H1 (cell line): ENCODE results near the gene MEI1. TPM values are rescaled to one million over a fixed set of nuclear protein-coding genes. Genes with fewer than 3 reads are reported as not detected.

Experiments
- CTCF ChIA-PET: fragments of 300-600 bp; sonication (Branson Sonifier 250); formaldehyde crosslinking; loops from one replicate; lab custom pipeline; 2021; ENCODE audit not compliant: partially characterized antibody; lab: Charles Lee
- POLR2A ChIA-PET: fragments of 300-600 bp; sonication (Branson Sonifier 250); formaldehyde crosslinking; loops from one replicate; lab custom pipeline; 2021; ENCODE audit warnings: inconsistent platforms; ENCODE audit not compliant: partially characterized antibody; lab: Charles Lee
- DNase-seq, 2 experiments: peaks; one replicate each; pipeline versions ENCODE4 v3.0.0 to v3.0.0-alpha.2; 2010 to 2022; ENCODE audit warnings: low spot score in 2 of 2, low read depth in 1 of 2, mixed read lengths in 1 of 2
- FAIRE-seq: peaks from 2 replicates; lab custom pipeline; 2011; peaks lifted over from hg19 to GRCh38; lab: Jason Lieb, UNC
- H2AFZ ChIP-seq: 2 replicates; pipeline ENCODE4 v1.8.1; 2012; ENCODE audit warnings: low read length, inconsistent platforms
- H2AK5ac ChIP-seq: 2 replicates; pipeline ENCODE4 v1.6.1; 2013; ENCODE audit warnings: low read depth, low read length
- H2BK120ac ChIP-seq: replicated peaks from 2 replicates; pipeline ENCODE3; 2013; ENCODE audit warnings: low read depth, low read length, inconsistent platforms
- H2BK12ac ChIP-seq: 2 replicates; pipeline ENCODE4 v1.6.1; 2013; ENCODE audit warnings: low read depth, low read length
- H2BK15ac ChIP-seq: 2 replicates; pipeline ENCODE4 v1.6.1; 2013; ENCODE audit warnings: low read length
- H2BK20ac ChIP-seq: 2 replicates; pipeline ENCODE4 v1.6.1; 2013; ENCODE audit warnings: low read length
- H2BK5ac ChIP-seq: 2 replicates; pipeline ENCODE4 v1.6.1; 2013; ENCODE audit warnings: low read depth, low read length
- H3K14ac ChIP-seq: 2 replicates; pipeline ENCODE4 v1.6.1; 2013; ENCODE audit warnings: inconsistent platforms; ENCODE audit not compliant: insufficient read length
- H3K18ac ChIP-seq: 2 replicates; pipeline ENCODE4 v1.6.1; 2013; ENCODE audit warnings: low read length; ENCODE audit errors: extremely low read depth
- H3K23ac ChIP-seq: 2 replicates; pipeline ENCODE4 v1.6.1; 2013; ENCODE audit warnings: inconsistent platforms; ENCODE audit not compliant: insufficient read length
- H3K23me2 ChIP-seq: 2 replicates; pipeline ENCODE4 v1.6.1; 2013; ENCODE audit warnings: low read depth, low read length
- H3K27ac ChIP-seq: 2 replicates; pipeline ENCODE4 v1.6.1; 2011; ENCODE audit warnings: low read depth, low read length, inconsistent platforms
- H3K27me3 ChIP-seq, 4 experiments: replicated peaks in 1 of 4; 1 replicate in 1 of 4; 2 replicates in 3 of 4; pipeline versions ENCODE4 v1.6.1 to v1.8.1; 2011 to 2013; ENCODE audit warnings: low read length in 3 of 4, mild to moderate bottlenecking in 3 of 4, inconsistent platforms in 2 of 4, mixed read lengths in 2 of 4, moderate library complexity in 1 of 4; ENCODE audit not compliant: control insufficient read depth in 3 of 4, insufficient read depth in 3 of 4; ENCODE audit errors: extremely low read depth in 1 of 4
- H3K36me3 ChIP-seq, 4 experiments: 2 replicates each; pipeline versions ENCODE4 v1.6.1 to v1.8.1; 2011 to 2013; ENCODE audit warnings: mild to moderate bottlenecking in 4 of 4, low read length in 3 of 4, moderate library complexity in 2 of 4, control low read depth in 1 of 4, inconsistent platforms in 1 of 4; ENCODE audit not compliant: insufficient read depth in 4 of 4, control insufficient read depth in 2 of 4
- H3K4ac ChIP-seq: replicated peaks from 2 replicates; pipeline ENCODE3; 2013; ENCODE audit warnings: low read length, low read depth, mixed read lengths, inconsistent platforms; ENCODE audit not compliant: insufficient read length
- H3K4me1 ChIP-seq, 4 experiments: replicated peaks in 1 of 4; 1 replicate in 1 of 4; 2 replicates in 3 of 4; pipeline versions ENCODE4 v1.6.1 to v1.8.1; 2011 to 2013; ENCODE audit warnings: low read length in 3 of 4, inconsistent platforms in 2 of 4, mixed read lengths in 1 of 4; ENCODE audit not compliant: insufficient read depth in 4 of 4, control insufficient read depth in 3 of 4
- H3K4me2 ChIP-seq, 2 experiments: 2 replicates each; pipeline versions ENCODE4 v1.6.1 to v1.8.1; 2011 to 2013; ENCODE audit warnings: low read depth in 2 of 2, low read length in 2 of 2, control low read depth in 1 of 2, inconsistent platforms in 1 of 2, mild to moderate bottlenecking in 1 of 2; ENCODE audit not compliant: insufficient read depth in 1 of 2
- H3K4me3 ChIP-seq, 4 experiments: fragments of 200-600, 300-600 bp in 1 of 4; sonication (generic), shearing (Covaris generic), sonication (Bioruptor Twin) in 1 of 4; 2 replicates each; pipeline versions ENCODE4 v1.5.1 to v1.8.1; 2011 to 2016; ENCODE audit warnings: low read length in 4 of 4, low read depth in 3 of 4, control low read depth in 2 of 4, inconsistent platforms in 2 of 4, mild to moderate bottlenecking in 2 of 4, mixed read lengths in 1 of 4, moderate library complexity in 1 of 4; ENCODE audit not compliant: insufficient read depth in 2 of 4; ENCODE audit errors: extremely low read depth in 1 of 4
- H3K56ac ChIP-seq: replicated peaks from 2 replicates; pipeline ENCODE3; 2013; ENCODE audit warnings: low read depth, mild to moderate bottlenecking, mixed read lengths, low read length, inconsistent platforms; ENCODE audit not compliant: insufficient read length
- H3K79me1 ChIP-seq: 2 replicates; pipeline ENCODE4 v1.6.1; 2013; ENCODE audit warnings: low read depth, low read length, control low read depth
- H3K79me2 ChIP-seq, 2 experiments: 2 replicates each; pipeline versions ENCODE4 v1.6.1 to v1.8.1; 2012 to 2013; ENCODE audit warnings: low read length in 2 of 2, mild to moderate bottlenecking in 2 of 2, inconsistent platforms in 1 of 2; ENCODE audit not compliant: insufficient read depth in 2 of 2, control insufficient read depth in 1 of 2
- H3K9ac ChIP-seq, 4 experiments: replicated peaks in 1 of 4; 1 replicate in 1 of 4; 2 replicates in 3 of 4; pipeline versions ENCODE4 v1.6.1 to v1.8.1; 2011 to 2013; ENCODE audit warnings: low read depth in 3 of 4, low read length in 3 of 4, control low read depth in 2 of 4, mild to moderate bottlenecking in 2 of 4, moderate library complexity in 2 of 4, inconsistent platforms in 1 of 4; ENCODE audit errors: extremely low read depth in 1 of 4
- H3K9me3 ChIP-seq, 2 experiments: 2 replicates each; pipeline versions ENCODE4 v1.6.1 to v1.8.1; 2012 to 2013; ENCODE audit warnings: mild to moderate bottlenecking in 2 of 2, moderate library complexity in 2 of 2, control low read depth in 1 of 2, inconsistent platforms in 1 of 2, low read depth in 1 of 2, low read length in 1 of 2, mixed read lengths in 1 of 2; ENCODE audit not compliant: insufficient read depth in 2 of 2
- H4K20me1 ChIP-seq, 2 experiments: replicated peaks in 1 of 2; 2 replicates each; pipeline versions ENCODE3 to v1.8.1; 2011 to 2013; ENCODE audit warnings: inconsistent platforms in 2 of 2, low read length in 2 of 2, mild to moderate bottlenecking in 1 of 2; ENCODE audit not compliant: insufficient read depth in 2 of 2, control insufficient read depth in 1 of 2
- H4K5ac ChIP-seq: 2 replicates; pipeline ENCODE4 v1.6.1; 2013; ENCODE audit warnings: low read length, low read depth, mixed read lengths, inconsistent platforms; ENCODE audit not compliant: insufficient read length
- H4K8ac ChIP-seq: 2 replicates; pipeline ENCODE4 v1.8.0; 2013; ENCODE audit warnings: mild to moderate bottlenecking, moderate library complexity, low read length, inconsistent platforms; ENCODE audit not compliant: insufficient read depth; ENCODE audit errors: extremely low read depth
- H4K91ac ChIP-seq: replicated peaks from 2 replicates; pipeline ENCODE3; 2013; ENCODE audit warnings: low read length, mixed read lengths, inconsistent platforms; ENCODE audit not compliant: insufficient read length
- BCL11A ChIP-seq, 2 experiments: IDR thresholded peaks; one replicate each; pipeline ENCODE4 v1.6.1; 2011; ENCODE audit warnings: low read depth in 2 of 2, low read length in 2 of 2, mild to moderate bottlenecking in 2 of 2
- BRCA1 ChIP-seq: IDR thresholded peaks from 2 replicates; pipeline ENCODE4 v1.6.1; 2012; ENCODE audit warnings: low read depth, low read length, improper control_type of control experiment
- CBX8 ChIP-seq: fragments of 300-800, 300-1000 bp; sonication (generic); IDR thresholded peaks from 2 replicates; pipeline ENCODE4 v1.7.1; 2016; ENCODE audit warnings: low read depth, low read length, borderline replicate concordance
- CHD2 ChIP-seq: IDR thresholded peaks from 2 replicates; pipeline ENCODE4 v1.6.1; 2012; ENCODE audit warnings: low read length, improper control_type of control experiment
- EP300 ChIP-seq, 2 experiments: IDR thresholded peaks; 1 replicate in 1 of 2; 2 replicates in 1 of 2; pipeline ENCODE4 v1.6.1; 2011 to 2012; ENCODE audit warnings: low read depth in 2 of 2, low read length in 2 of 2, mild to moderate bottlenecking in 2 of 2, borderline replicate concordance in 1 of 2, inconsistent platforms in 1 of 2, moderate library complexity in 1 of 2
- GABPA ChIP-seq: IDR thresholded peaks from 2 replicates; pipeline ENCODE4 v1.6.1; 2011; ENCODE audit warnings: mild to moderate bottlenecking, low read length, moderate library complexity, borderline replicate concordance; ENCODE audit not compliant: insufficient read depth
- HDAC2 ChIP-seq, 2 experiments: fragments of 300-600 bp in 1 of 2; sonication (generic) in 1 of 2; IDR thresholded peaks; 2 replicates each; pipeline ENCODE4 v1.6.1; 2011 to 2012; ENCODE audit warnings: low read depth in 2 of 2, low read length in 2 of 2, mild to moderate bottlenecking in 2 of 2, moderate library complexity in 2 of 2, borderline replicate concordance in 1 of 2, inconsistent platforms in 1 of 2
- HDAC6 ChIP-seq: IDR thresholded peaks from one replicate; pipeline ENCODE4 v1.7.1; 2012; ENCODE audit warnings: low read depth, mild to moderate bottlenecking, inconsistent platforms, low read length, moderate library complexity
- RNF2 ChIP-seq: fragments of 200-900, 300-1000 bp; sonication (generic); IDR thresholded peaks from 2 replicates; pipeline ENCODE4 v1.7.1; 2016; ENCODE audit warnings: borderline replicate concordance, low read depth, mild to moderate bottlenecking, antibody characterized with exemption, low read length; ENCODE audit not compliant: poor library complexity, severe bottlenecking; ENCODE audit errors: missing control alignments
- SP2 ChIP-seq: IDR thresholded peaks from 2 replicates; pipeline ENCODE4 v1.6.1; 2012; ENCODE audit warnings: mild to moderate bottlenecking, low read length, inconsistent platforms
- TCF12 ChIP-seq: IDR thresholded peaks from 2 replicates; pipeline ENCODE4 v1.6.1; 2011; ENCODE audit warnings: low read depth, mild to moderate bottlenecking, low read length
- ZNF274 ChIP-seq: IDR thresholded peaks from 2 replicates; pipeline ENCODE4 v1.7.0; 2012; ENCODE audit warnings: low read length, borderline replicate concordance; ENCODE audit errors: extremely low read depth
- WGBS, 2 experiments: shearing (Covaris generic) in 1 of 2; methylation state at CpG; one replicate each; pipeline versions ENCODE4 v1.1.6 to v1.1.7; 2013 to 2015; ENCODE audit warnings: low lambda C conversion rate in 2 of 2, mixed read lengths in 2 of 2, inconsistent platforms in 1 of 2, low coverage in 1 of 2, missing lambda C conversion rate in 1 of 2; ENCODE audit not compliant: insufficient replicate concordance in 2 of 2, insufficient coverage in 1 of 2, insufficient read length in 1 of 2; ENCODE audit errors: extremely low coverage in 1 of 2, missing lambda C conversion rate in 1 of 2; 5-methylcytosine and 5-hydroxymethylcytosine counted together
- polyA plus RNA-seq, 7 experiments: library from polyadenylated mRNA; depleted of rRNA in 3 of 7; stranded (reverse) in 5 of 7; unstranded in 2 of 7; fragments of >200 nt in 5 of 7; fragments of 200-250 nt in 2 of 7; gene quantifications; 1 replicate in 5 of 7; 2 replicates in 1 of 7; 4 replicates in 1 of 7; pipeline versions ENCODE4 v1.2.1 to v1.2.3, GENCODE V29; 2011 to 2013; ENCODE audit warnings: missing spikeins in 2 of 7, mixed read lengths in 2 of 7
- total RNA-seq: library from RNA; stranded (reverse); fragmentation: NEBNext Ultra II Directional; extraction: Animal tissue kit (Norgen Biotek cat#: 25700); gene quantifications from 2 replicates; pipeline ENCODE4 v1.2.1, GENCODE V29; 2021

MEI1 gene
- total and polyA plus RNA-seq, 2 of the 8 experiments (the other 6 are each of a cell fraction or from before 2014, with no cell fraction given), result 0.27 to 0.54 TPM

DNA sequence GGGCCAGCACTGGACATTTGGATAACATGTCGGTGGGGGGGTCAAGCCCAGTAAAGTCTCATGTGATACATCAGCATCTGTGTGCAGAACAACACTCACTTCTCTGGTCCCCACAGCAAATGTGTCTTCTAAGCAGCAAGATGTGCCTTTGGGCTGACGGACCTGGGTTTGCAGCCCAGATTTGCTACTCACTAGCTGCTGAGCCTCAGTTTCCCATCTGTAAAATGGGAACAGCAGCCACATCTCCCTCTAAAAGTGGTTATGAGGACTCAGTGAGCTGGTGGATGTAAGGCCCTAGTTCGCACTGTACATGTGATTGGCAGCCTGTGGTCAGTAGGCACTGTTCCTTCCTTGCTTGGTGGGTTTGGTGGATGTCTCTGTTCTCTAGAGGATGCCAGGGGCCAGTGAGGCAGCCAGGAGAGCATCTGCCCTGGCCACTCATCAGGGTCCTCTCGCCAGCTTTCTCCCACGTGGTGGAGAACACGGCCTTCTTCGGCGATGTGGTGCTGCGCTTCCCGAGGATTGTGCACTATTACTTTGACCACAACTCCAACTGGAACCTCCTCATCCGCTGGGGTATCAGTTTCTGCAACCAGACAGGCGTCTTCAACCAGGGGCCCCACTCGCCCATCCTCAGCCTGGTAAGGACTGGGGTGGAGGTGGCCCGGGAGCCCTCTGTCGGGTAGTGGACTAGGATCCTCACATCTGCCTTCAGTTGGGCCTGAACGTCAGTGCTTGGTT lies 113.7 kb downstream of the MEI1 start:
- H3K4me2 ChIP-seq, result no peak overlapping the region
- FAIRE-seq (no peak), DNase-seq (no peak)
- H3K9me3 ChIP-seq, result no peaks in the 10 kb centered on the region
- peaks cover 0 to 3% of the 10 kb centered on the region in 2 experiments; a peak in 2 of 4 replicates for H3K79me2 ChIP-seq
- no peak overlapping the region for H2AFZ ChIP-seq
- no peak overlapping the region for H4K5ac ChIP-seq
- H4K20me1 ChIP-seq, result peaks cover 7 to 9% of the 10 kb centered on the region in 2 experiments
- no peak overlapping the region for H3K9ac ChIP-seq
- H3K23me2 ChIP-seq, result no peaks in the 10 kb centered on the region
- H3K27ac ChIP-seq, result no peak overlapping the region
- no peak overlapping the region for H3K23ac ChIP-seq
- H3K56ac ChIP-seq, result no peak overlapping the region
- no peak overlapping the region for H2BK12ac ChIP-seq
- POLR2A ChIA-PET, result interaction anchor here (1.2 to 1.3 kb wide), 2 partner anchors 12 to 14 kb away, joined by 4 to 7 read pairs; partner anchors contain the start of gene CCDC134
- CTCF ChIA-PET, result interaction anchor here (1.3 kb wide), 1 partner anchor 45 kb away, joined by 5 read pairs; no protein-coding TSS in a partner anchor
- no peak overlapping the region for H3K4ac ChIP-seq
- H2AK5ac ChIP-seq, result no peak overlapping the region
- H2BK5ac ChIP-seq, result no peak overlapping the region
- no peak overlapping the region for H3K18ac ChIP-seq
- H4K8ac ChIP-seq, result no peak overlapping the region
- peaks cover 2 to 23% (median 8%) of the 10 kb centered on the region in 4 experiments; a peak in 5 of 8 replicates for H3K36me3 ChIP-seq
- no peak overlapping the region for H2BK120ac ChIP-seq
- H3K4me3 ChIP-seq, result no peak overlapping the region
- H2BK20ac ChIP-seq, result no peak overlapping the region
- H4K91ac ChIP-seq, result no peak overlapping the region
- no peaks in the 10 kb centered on the region for H3K4me1 ChIP-seq
- no peak overlapping the region for H2BK15ac ChIP-seq
- H3K79me1 ChIP-seq, result peaks cover 11% of the 10 kb centered on the region
- no peak overlapping the region for H3K14ac ChIP-seq
- H3K27me3 ChIP-seq, result no peaks in the 10 kb centered on the region
- WGBS, 2 experiments, result 88% methylated on average over 16 of the region's 16 CpGs; no CpG with 5 or more reads in 1 of the 2 experiments
- TF ChIP-seq HDAC2 (IDR thresholded peaks at IDR 0.05; ENCODE audit: borderline replicate concordance in 1 of 2, low read depth in 2 of 2, low read length in 2 of 2), result no peak
- no peak for TF ChIP-seq SP2
- TF ChIP-seq CBX8, result no peak
- no peak for TF ChIP-seq ZNF274
- no peak for TF ChIP-seq EP300 (IDR thresholded peaks at IDR 0.05; ENCODE audit: borderline replicate concordance in 1 of 2, low read depth in 2 of 2, low read length in 2 of 2)
- no peak for TF ChIP-seq RNF2
- no peak for TF ChIP-seq CHD2
- no peak for TF ChIP-seq GABPA
- TF ChIP-seq TCF12, result no peak
- TF ChIP-seq HDAC6, result no peak
- no peak for TF ChIP-seq BCL11A (IDR thresholded peaks at IDR 0.05; ENCODE audit: low read depth in 2 of 2, low read length in 2 of 2)
- no peak for TF ChIP-seq BRCA1
